MG63 (cell line): ENCODE data around the gene RPAP3. TPM values are rescaled to one million over a fixed set of nuclear protein-coding genes. Genes with fewer than 3 reads are reported as not detected.
"Not testable (repeated sequence)": the region's sequence is repeated elsewhere in the genome, so short reads cannot be mapped to it uniquely, and the experiment has no call there.

Experiments used
- DNase-seq: peaks from one replicate; pipeline ENCODE4 v3.0.0-alpha.2; 2020
- H3K27me3 ChIP-seq: fragments of 250-450 bp; sonication (Bioruptor Pico); 2 replicates; pipeline ENCODE4 v1.5.1; 2020; ENCODE audit warnings: mild to moderate bottlenecking, moderate library complexity
- H3K36me3 ChIP-seq: fragments of 250-450 bp; sonication (Bioruptor Pico); 2 replicates; pipeline ENCODE4 v1.5.1; 2020; ENCODE audit warnings: mild to moderate bottlenecking, moderate library complexity
- H3K4me3 ChIP-seq: fragments of 250-450 bp; sonication (Bioruptor Pico); 2 replicates; pipeline ENCODE4 v1.5.1; 2020; ENCODE audit warnings: mild to moderate bottlenecking, moderate library complexity
- H3K9me3 ChIP-seq: fragments of 250-450 bp; sonication (Bioruptor Pico); 2 replicates; pipeline ENCODE4 v1.5.1; 2020; ENCODE audit warnings: mild to moderate bottlenecking, moderate library complexity
- total RNA-seq: library from RNA; depleted of rRNA; stranded (reverse); fragments of >200 nt; shearing (Covaris generic); gene quantifications from 2 replicates; pipeline ENCODE4 v1.2.3, GENCODE V29; 2014; ENCODE audit warnings: low replicate concordance

Gene RPAP3
- total RNA-seq, 1 experiment from 2014 or later = 18.1 TPM

DNA sequence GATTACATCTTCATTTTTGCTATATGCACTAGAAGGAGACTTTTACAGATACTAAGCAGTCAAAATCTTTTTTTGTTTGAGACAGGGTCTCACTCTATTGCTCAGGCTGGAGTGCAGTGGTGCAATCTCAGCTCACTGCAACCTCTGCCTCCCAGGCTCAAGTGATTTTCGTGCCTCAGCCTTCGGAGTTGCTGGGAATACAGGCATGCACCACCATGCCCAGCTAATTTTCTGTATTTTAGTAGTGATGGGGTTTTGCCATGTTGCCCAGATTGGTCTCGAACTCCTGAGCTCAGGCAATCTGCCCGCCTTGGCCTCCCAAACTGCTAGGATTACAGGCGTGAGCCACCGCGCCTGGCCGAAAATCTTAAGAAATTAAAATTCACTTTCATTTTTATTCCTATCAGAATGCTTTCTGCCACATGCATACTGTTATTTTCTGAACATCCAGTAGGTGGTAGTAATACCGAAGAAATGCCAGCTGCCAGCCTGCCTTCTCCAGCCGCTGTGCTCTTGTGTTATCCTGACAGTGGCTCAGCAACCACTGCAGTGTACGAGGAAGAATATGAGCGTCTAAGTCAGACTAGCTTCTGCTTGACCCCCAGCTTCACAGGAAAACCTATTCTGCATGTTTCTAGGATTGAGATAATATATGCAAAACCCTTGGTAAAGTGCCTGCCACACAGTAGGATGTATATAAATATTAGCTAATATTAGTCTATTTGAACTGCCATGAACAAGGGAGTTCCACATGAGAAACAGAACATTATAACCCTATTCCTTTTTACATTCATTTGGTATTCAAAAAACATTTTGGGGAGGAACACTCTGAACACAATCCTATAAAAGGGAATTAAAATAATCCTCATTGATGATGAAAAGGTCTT, 54.2 kb downstream of the RPAP3 start:
- H3K27me3 ChIP-seq = no peaks in the 10 kb centered on the region
- DNase-seq = peak; percentile 35
- peaks cover 7% of the 10 kb centered on the region; the same call in 1 of the 2 replicates for H3K36me3 ChIP-seq
- H3K9me3 ChIP-seq = no peaks in the 10 kb centered on the region
- no peak overlapping the region for H3K4me3 ChIP-seq

DNA sequence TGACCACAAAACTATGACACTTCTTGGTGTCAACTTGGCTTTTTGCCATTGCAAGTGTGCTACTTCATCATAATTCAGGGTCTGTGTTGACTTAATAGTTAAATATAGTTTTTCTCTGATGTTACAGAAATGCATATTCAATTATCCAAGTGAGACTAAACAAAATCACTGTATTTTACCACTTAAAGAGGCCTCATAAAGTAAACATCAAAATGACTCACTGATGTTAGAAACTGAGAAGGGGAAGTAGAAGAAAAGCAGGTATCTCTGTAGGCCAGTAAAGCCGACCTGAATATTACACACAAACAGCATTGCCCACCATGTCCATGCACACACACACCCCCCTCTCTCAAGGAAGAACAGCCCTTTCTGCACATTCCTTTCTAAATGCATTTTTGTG, 55.4 kb downstream of the RPAP3 start:
- no peak for DNase-seq
- Histone ChIP-seq H3K9me3 (peaks cover 2% of the 10 kb centered on the region; the same call in 1 of the 2 replicates), H3K27me3 (no peaks in the 10 kb centered on the region), H3K36me3 (peaks cover 13% of the 10 kb centered on the region), H3K4me3 (no peak overlapping the region)

DNA sequence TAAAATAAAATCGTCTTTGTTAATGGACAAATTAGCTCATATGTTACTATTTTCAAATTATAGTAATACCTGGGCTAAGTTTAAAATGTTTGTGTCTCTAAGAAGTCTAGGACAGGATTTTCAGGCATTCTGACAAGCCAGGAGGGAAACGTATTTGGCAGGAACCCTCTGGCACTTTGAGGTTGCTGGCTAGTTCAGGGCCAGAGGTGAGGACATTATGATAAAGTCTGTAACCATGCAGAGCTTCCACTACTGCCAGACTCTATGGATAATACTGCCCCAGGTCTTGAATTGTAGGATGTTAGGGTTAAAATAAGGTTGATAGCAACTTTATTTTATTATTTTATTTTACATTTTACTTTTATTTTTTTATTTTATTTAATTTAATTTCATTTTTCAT, 56.4 kb downstream of the RPAP3 start:
- Histone ChIP-seq H3K4me3 (no peak overlapping the region), H3K27me3 (no peaks in the 10 kb centered on the region), H3K9me3 (peaks cover 6% of the 10 kb centered on the region), H3K36me3 (peaks cover 10% of the 10 kb centered on the region)
- DNase-seq = no peak

DNA sequence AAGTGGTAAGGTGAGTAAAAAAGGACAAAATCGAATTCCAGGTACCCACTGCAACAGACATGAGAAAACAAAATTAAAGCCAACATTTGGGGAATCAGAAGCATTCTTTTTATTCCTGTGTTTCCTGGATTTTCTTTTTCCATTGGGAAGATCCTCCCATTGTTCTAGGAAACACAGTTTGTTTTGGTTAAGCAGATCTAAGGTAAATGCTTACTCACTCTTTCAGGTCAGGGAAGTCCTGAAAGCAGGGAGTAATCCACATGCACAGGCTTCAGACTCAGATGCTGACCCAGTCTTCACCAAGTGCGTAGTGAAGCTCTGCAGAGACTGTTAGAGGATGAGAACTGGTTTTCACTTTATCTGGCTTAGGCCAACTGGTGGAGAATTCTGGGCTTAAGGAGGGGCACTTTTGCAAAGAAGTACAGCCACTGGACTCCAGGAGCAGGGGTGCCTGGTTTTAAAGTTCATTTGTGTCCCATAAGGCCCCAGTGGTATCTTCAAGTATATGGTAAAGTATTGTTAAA, 57.7 kb downstream of the RPAP3 start:
- no peak for DNase-seq
- peaks cover 15% of the 10 kb centered on the region for H3K9me3 ChIP-seq

DNA sequence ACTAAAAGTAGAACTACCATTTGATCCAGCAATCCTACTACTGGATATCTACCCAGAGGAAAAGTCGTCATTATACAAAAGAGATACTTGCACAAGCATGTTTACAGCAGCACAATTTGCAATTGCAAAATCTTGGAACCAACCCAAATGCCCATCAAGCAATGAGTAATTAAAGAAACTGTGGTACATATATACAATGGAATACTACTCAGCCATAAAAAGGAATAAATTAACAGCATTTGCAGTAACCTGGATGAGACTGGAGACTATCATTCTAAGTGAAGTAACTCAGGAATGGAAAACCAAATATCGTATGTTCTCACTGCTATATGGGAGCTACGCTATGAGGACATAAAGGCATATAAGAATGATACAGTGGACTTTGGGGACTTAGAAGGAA, 63.5 kb downstream of the RPAP3 start:
- not testable (repeated sequence) for H3K4me3 ChIP-seq, DNase-seq, H3K27me3 ChIP-seq
- peaks cover 31% of the 10 kb centered on the region for H3K36me3 ChIP-seq
- H3K9me3 ChIP-seq = peaks cover 24% of the 10 kb centered on the region

More for the DNA sequence above, 57.7 kb downstream of the RPAP3 start:
- Histone ChIP-seq H3K36me3 (peaks cover 18% of the 10 kb centered on the region), H3K4me3 (no peak overlapping the region), H3K27me3 (no peaks in the 10 kb centered on the region)

DNA sequence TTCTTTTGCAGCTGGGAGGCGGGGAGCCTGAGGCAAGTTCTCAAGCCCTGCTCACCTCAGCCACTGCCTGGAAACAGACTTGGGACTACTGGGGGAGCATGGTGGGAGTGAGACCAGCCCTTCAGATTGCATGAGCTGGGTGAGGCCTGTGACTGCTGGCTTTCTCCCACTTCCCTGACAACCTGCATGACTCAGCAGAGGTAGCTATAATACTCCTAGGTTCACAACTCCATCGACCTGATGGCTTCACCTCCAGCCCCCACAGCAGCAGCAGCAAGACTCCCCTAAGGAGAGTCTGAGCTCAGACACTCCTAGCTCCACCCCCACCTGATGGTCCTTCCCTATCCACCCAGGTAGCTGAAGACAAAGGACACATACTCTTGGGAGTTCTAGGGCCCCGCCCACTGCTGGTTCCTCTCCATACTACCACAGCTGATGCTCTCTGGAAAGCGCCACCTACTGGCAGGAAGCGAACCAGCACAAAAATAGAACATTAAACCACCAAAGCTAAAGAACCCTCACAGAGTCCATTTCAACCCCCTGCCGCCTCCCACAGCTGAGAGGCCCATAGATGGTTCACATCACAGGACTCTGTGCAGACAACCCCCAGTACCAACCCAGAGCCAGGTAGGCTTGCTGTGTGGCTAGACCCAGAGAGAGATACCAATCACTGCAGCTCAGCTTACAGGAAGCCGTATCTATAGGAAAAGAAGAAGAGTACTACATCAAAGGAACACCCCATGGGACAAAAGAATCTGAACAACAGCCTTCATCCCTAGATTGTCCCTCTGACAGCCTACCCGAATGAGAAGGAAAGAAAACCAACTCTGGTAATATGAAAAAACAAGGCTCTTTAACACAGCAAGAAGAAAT, 68.7 kb downstream of the RPAP3 start:
- H3K27me3 ChIP-seq = no peaks in the 10 kb centered on the region
- DNase-seq = peak; percentile 12
- peaks cover 15% of the 10 kb centered on the region for H3K36me3 ChIP-seq
- H3K4me3 ChIP-seq = no peak overlapping the region
- H3K9me3 ChIP-seq = peaks cover 7% of the 10 kb centered on the region

DNA sequence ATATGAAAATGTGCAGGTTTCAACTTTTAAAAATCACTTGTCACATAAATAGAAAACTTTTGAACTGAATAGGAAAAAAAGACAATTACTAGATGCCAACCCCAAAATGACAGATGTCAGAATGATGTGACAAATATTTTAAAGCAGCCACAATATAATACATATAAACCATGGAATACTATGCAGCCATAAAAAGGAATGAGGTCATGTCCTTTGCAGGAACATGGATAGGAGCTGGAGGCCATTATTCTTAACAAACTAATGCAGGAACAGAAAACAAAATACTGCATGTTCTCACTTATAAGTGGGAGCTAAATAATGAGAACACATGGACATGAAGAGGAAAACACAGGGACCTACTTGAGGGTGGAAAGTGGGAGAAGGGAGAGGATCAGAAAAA, 70.1 kb downstream of the RPAP3 start:
- not testable (repeated sequence) for H3K27me3 ChIP-seq, H3K4me3 ChIP-seq, DNase-seq, H3K9me3 ChIP-seq
- peaks cover 11% of the 10 kb centered on the region for H3K36me3 ChIP-seq

DNA sequence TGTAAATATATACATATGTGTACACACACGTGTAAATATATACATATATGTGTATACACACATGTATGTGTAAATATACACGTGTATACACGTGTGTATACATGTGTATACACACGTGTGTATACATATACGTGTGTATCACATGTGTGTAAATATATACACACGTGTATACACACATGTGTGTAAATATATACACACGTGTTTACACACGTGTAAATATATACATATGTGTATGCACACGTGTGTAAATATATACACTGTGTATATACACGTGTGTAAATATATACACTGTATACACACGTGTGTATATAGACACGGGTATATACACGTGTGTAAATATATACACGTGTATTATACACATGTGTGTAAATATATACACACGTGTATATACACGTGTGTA, 71.7 kb downstream of the RPAP3 start:
- no peak for DNase-seq

DNA sequence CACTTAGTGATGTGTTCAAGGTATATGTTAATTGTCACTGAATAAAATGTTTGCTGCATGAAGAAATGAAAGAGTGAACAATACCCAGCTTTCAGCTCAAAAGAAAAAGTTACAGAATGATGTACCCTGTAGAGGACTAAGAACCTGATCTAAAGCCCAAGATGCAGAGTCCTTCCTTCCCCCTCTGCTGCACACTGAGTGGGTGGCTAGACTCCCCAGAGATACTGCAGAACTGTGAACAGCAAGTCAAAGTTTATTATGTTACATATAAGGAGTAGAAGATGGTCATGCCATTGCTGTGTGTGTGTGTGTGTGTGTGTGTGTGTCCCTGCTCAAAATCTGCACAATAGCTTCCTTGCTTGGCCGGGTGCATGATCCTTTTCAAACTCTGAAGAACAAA, 83.9 kb downstream of the RPAP3 start:
- no peak overlapping the region for H3K4me3 ChIP-seq
- H3K27me3 ChIP-seq = no peaks in the 10 kb centered on the region
- H3K9me3 ChIP-seq = no peaks in the 10 kb centered on the region
- no peak for DNase-seq
- no peaks in the 10 kb centered on the region; the same call in 1 of the 2 replicates for H3K36me3 ChIP-seq

More for the DNA sequence above, 71.7 kb downstream of the RPAP3 start:
- H3K36me3 ChIP-seq = peaks cover 11% of the 10 kb centered on the region
- H3K9me3 ChIP-seq = peaks cover 5% of the 10 kb centered on the region
- no peak overlapping the region for H3K4me3 ChIP-seq
- no peaks in the 10 kb centered on the region for H3K27me3 ChIP-seq

DNA sequence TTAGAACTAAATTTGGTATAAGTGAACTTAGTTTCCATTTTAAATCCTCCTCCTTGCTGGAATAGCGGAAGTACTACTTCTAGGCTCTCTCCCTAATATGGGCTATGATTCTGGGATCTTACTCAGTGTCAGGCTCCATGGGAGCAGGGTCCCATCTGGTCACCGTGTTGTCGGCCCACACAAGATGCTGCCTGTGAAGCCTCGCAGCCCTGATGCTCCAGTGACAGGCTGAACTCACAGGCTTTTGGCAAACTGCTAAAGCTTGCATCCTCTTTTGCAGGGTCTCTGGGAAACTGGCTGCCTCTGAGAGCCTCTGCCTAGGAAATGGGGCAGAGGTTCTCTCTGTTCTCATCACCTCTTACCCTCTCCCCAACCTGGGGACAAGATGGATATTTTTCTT, 88.4 kb downstream of the RPAP3 start:
- Histone ChIP-seq H3K27me3 (no peaks in the 10 kb centered on the region), H3K9me3 (peaks cover 10% of the 10 kb centered on the region; the same call in 1 of the 2 replicates), H3K4me3 (no peak overlapping the region), H3K36me3 (peaks cover 6% of the 10 kb centered on the region)
- DNase-seq = no peak

DNA sequence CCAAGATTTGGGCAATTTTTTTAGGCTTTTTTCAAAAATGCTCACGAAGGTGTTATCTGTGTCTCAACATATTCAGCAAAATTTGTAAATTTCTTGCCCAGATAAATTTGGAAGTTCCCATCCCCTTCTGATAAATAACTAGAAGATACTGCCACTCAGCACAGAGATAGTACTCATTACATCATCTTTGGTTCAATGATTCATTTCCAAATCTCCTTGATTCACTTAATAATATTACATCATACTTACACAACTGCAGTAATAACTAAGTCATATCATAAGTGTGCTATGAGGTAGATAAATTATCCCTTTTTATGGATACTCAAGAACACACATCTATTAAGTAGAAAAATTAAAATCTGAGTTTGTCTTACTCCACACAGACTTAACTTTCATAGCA, 89.4 kb downstream of the RPAP3 start:
- DNase-seq = no peak
- no peak overlapping the region for H3K4me3 ChIP-seq
- H3K27me3 ChIP-seq = no peaks in the 10 kb centered on the region
- peaks cover 6% of the 10 kb centered on the region for H3K36me3 ChIP-seq
- H3K9me3 ChIP-seq = peaks cover 10% of the 10 kb centered on the region; the same call in 1 of the 2 replicates

DNA sequence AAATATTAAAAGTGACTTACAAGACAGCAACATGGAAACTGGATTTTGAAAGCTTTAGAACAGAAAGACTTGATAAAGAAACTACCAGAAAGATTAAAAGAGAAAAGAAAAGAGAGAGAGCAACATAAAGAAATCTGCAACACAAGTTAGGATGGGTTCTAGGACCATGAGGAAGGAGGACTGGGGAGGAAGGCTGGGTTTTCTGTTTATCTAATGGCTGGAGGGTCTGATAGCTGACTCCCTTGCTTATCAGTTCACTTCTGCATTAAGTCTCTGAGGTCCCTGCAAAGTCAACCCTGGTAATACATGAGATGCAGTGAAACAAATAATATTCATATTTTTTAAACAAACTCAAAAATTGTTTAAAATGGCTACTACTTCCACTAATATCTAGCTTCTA, 90.1 kb downstream of the RPAP3 start:
- Histone ChIP-seq H3K9me3 (peaks cover 10% of the 10 kb centered on the region; the same call in 1 of the 2 replicates), H3K4me3 (no peak overlapping the region), H3K36me3 (peaks cover 6% of the 10 kb centered on the region), H3K27me3 (no peaks in the 10 kb centered on the region)
- DNase-seq = no peak

DNA sequence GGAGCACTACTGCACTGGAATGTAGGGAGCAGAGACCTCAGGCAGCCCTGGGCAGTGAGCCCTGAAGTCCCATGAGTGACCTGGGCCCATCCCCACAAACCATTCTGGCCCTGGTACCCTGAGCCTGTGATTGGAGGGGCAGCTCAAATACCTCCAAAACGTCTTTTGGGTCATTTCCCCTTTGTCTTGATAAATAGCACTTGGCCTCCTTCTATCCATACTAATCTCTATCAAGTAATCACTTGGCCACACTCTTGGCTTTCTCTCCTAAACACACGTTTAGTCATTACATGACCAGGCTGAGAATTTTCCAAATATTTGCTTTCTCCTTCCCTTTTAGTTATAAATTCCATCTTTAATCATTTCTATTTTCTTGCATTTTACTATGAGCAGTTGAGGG, 91.3 kb downstream of the RPAP3 start:
- peaks cover 10% of the 10 kb centered on the region; the same call in 1 of the 2 replicates for H3K9me3 ChIP-seq
- no peak for DNase-seq
- H3K36me3 ChIP-seq = peaks cover 6% of the 10 kb centered on the region
- H3K27me3 ChIP-seq = no peaks in the 10 kb centered on the region
- no peak overlapping the region for H3K4me3 ChIP-seq

DNA sequence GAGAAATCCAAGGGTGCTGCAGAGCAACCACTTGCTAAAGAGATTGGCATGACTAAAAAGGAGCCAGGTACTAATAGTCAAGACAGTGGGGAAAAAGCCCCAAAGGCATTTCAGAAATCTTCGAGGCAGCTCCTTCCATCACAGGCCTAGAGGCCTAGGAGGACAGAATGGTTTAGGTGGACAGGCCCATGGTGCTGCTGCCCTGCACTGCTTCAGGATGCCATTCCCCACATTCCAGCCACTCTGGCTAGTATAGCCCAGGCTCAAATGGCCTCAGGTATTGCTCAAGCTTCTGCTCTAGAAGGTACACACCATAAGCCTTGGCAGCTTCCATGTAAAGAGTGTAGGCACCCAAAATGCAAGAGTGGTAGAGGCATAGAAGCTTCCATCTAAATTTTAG, 92.9 kb downstream of the RPAP3 start:
- H3K36me3 ChIP-seq = peaks cover 6% of the 10 kb centered on the region
- H3K4me3 ChIP-seq = no peak overlapping the region
- DNase-seq = no peak
- no peaks in the 10 kb centered on the region for H3K27me3 ChIP-seq
- H3K9me3 ChIP-seq = peaks cover 13% of the 10 kb centered on the region; the same call in 1 of the 2 replicates

DNA sequence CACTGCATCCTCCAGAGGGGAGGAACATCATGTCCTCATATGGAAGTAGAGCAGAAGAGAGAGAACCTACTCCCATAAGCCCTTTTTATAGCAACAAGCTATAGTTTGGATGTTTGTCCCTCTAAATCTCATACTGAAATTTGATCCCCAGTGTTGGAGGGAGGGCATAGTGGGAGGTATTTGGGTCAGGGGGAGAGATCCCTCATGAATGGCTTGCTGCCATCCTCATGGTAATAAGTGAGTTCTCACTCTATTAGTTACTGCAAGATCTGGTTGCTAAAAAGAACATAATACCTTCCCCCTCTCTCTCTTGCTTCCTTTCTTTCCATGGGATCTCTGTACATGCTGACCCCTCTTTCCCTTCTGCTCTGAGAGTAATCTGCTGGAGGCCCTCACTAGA, 93.9 kb downstream of the RPAP3 start:
- DNase-seq = no peak
- Histone ChIP-seq H3K36me3 (peaks cover 6% of the 10 kb centered on the region), H3K4me3 (no peak overlapping the region), H3K9me3 (peaks cover 20% of the 10 kb centered on the region; the same call in 1 of the 2 replicates), H3K27me3 (no peaks in the 10 kb centered on the region)
